Neuronal stem cell (in vitro differentiated cells): ENCODE data around the gene SRP9.

ENCODE experiments used
- DNase-seq: peaks from one replicate; pipeline ENCODE4 v3.0.0-alpha.2; 2013; ENCODE audit warnings: low spot score
- H2AFZ ChIP-seq: one replicate; pipeline ENCODE4 v1.6.1; 2013; ENCODE audit warnings: mild to moderate bottlenecking, low read length, inconsistent platforms
- H2AK5ac ChIP-seq: 2 replicates; pipeline ENCODE4 v1.6.1; 2013; ENCODE audit warnings: low read depth, mild to moderate bottlenecking, inconsistent platforms, low read length, moderate library complexity, mixed read lengths
- H2BK120ac ChIP-seq: 2 replicates; pipeline ENCODE4 v1.6.1; 2013; ENCODE audit warnings: low read depth, mild to moderate bottlenecking, inconsistent platforms, low read length, moderate library complexity, mixed read lengths
- H2BK12ac ChIP-seq: one replicate; pipeline ENCODE4 v1.6.1; 2013; ENCODE audit warnings: low read length, inconsistent platforms
- H2BK15ac ChIP-seq: 2 replicates; pipeline ENCODE4 v1.6.1; 2013; ENCODE audit warnings: mild to moderate bottlenecking, low read length, inconsistent platforms, mixed read lengths
- H2BK5ac ChIP-seq: one replicate; pipeline ENCODE4 v1.6.1; 2013; ENCODE audit warnings: inconsistent platforms, mild to moderate bottlenecking, low read length, moderate library complexity
- H3K14ac ChIP-seq: one replicate; pipeline ENCODE4 v1.6.1; 2013; ENCODE audit warnings: low read length, inconsistent platforms
- H3K18ac ChIP-seq: 2 replicates; pipeline ENCODE4 v1.6.1; 2013; ENCODE audit warnings: low read length, inconsistent platforms
- H3K23ac ChIP-seq: 2 replicates; pipeline ENCODE4 v1.6.1; 2013; ENCODE audit warnings: low read depth, mild to moderate bottlenecking, mixed read lengths, low read length, inconsistent platforms; ENCODE audit not compliant: poor library complexity
- H3K27ac ChIP-seq: replicated peaks from 3 replicates; pipeline ENCODE4 v1.5.1; 2013; ENCODE audit warnings: low read length, inconsistent platforms
- H3K27me3 ChIP-seq, 3 experiments: 2 replicates each; pipeline ENCODE4 v1.6.1; 2013; ENCODE audit warnings: low read length in 3 of 3, mild to moderate bottlenecking in 2 of 3, inconsistent platforms in 1 of 3, low read depth in 1 of 3, mixed read lengths in 1 of 3, moderate library complexity in 1 of 3; ENCODE audit not compliant: control insufficient read depth in 3 of 3, insufficient read depth in 3 of 3
- H3K36me3 ChIP-seq, 2 donors: replicated peaks in 1 of 2; 2 replicates each; pipeline ENCODE4 v1.6.1; 2013; ENCODE audit warnings: low read length in 2 of 2; ENCODE audit not compliant: control insufficient read depth in 2 of 2, insufficient read depth in 2 of 2
- H3K4ac ChIP-seq: 2 replicates; pipeline ENCODE4 v1.6.1; 2013; ENCODE audit warnings: inconsistent platforms, mild to moderate bottlenecking, low read length, moderate library complexity
- H3K4me1 ChIP-seq, 2 donors: 1 replicate in 1 of 2; 2 replicates in 1 of 2; pipeline ENCODE4 v1.6.1; 2013; ENCODE audit warnings: low read length in 2 of 2, low read depth in 1 of 2; ENCODE audit not compliant: control insufficient read depth in 2 of 2, insufficient read depth in 1 of 2
- H3K4me2 ChIP-seq: one replicate; pipeline ENCODE4 v1.6.1; 2013; ENCODE audit warnings: mild to moderate bottlenecking, low read length, inconsistent platforms; ENCODE audit not compliant: insufficient read depth, poor library complexity, severe bottlenecking
- H3K4me3 ChIP-seq, 2 donors: 2 replicates each; pipeline ENCODE4 v1.5.1; 2013; ENCODE audit warnings: low read length in 2 of 2, mild to moderate bottlenecking in 2 of 2, inconsistent platforms in 1 of 2, moderate library complexity in 1 of 2
- H3K79me1 ChIP-seq: one replicate; pipeline ENCODE4 v1.6.1; 2013; ENCODE audit warnings: low read depth, mild to moderate bottlenecking, inconsistent platforms, low read length, moderate library complexity
- H3K9ac ChIP-seq: one replicate; pipeline ENCODE4 v1.6.1; 2013; ENCODE audit warnings: mild to moderate bottlenecking, low read depth, low read length, inconsistent platforms; ENCODE audit not compliant: poor library complexity
- H3K9me3 ChIP-seq, 2 donors: replicated peaks in 1 of 2; 2 replicates each; pipeline versions ENCODE3 to v1.6.1; 2013; ENCODE audit warnings: low read length in 2 of 2, mild to moderate bottlenecking in 2 of 2, inconsistent platforms in 1 of 2, low read depth in 1 of 2, mixed read lengths in 1 of 2, moderate library complexity in 1 of 2; ENCODE audit not compliant: control insufficient read depth in 2 of 2, insufficient read depth in 1 of 2
- H4K8ac ChIP-seq: one replicate; pipeline ENCODE4 v1.6.1; 2013; ENCODE audit warnings: low read depth, mild to moderate bottlenecking, inconsistent platforms, low read length, moderate library complexity
- H4K91ac ChIP-seq: one replicate; pipeline ENCODE4 v1.6.1; 2013; ENCODE audit warnings: low read length, low read depth, mild to moderate bottlenecking, inconsistent platforms; ENCODE audit not compliant: poor library complexity
- WGBS, 2 donors: extraction: QIAGEN DNeasy Blood & Tissue Kit; methylation state at CpG; one replicate each; pipeline ENCODE4 v1.1.7; 2013; ENCODE audit warnings: missing lambda C conversion rate in 2 of 2, mixed read lengths in 1 of 2; ENCODE audit not compliant: insufficient read length in 2 of 2, insufficient replicate concordance in 1 of 2; ENCODE audit errors: extremely low coverage in 2 of 2; 5-methylcytosine and 5-hydroxymethylcytosine counted together

SRP9 gene

GRCh38 chr1:225750875-225751824 lies 26.5 kb upstream of the SRP9 start:
- peak overlapping the region; percentile 63 for H2AK5ac ChIP-seq
- no peak for DNase-seq
- peaks cover 0 to 12% (median 0%) of the 10 kb centered on the region in 3 experiments for H3K27me3 ChIP-seq
- no peak overlapping the region for H2BK120ac ChIP-seq
- no peak overlapping the region for H3K4me2 ChIP-seq
- no CpG with 5 or more reads among the region's 11 CpGs for WGBS, 2 donors
- no peak overlapping the region for H3K4ac ChIP-seq
- no peak overlapping the region for H3K14ac ChIP-seq
- no peaks in the 10 kb centered on the region for H3K36me3 ChIP-seq
- no peak overlapping the region for H2BK12ac ChIP-seq
- no peaks in the 10 kb centered on the region for H3K79me1 ChIP-seq
- H3K9me3 ChIP-seq, result no peaks in the 10 kb centered on the region
- H4K8ac ChIP-seq, result no peak overlapping the region
- peaks cover 12 to 13% of the 10 kb centered on the region in 2 donors for H3K4me1 ChIP-seq
- H2AFZ ChIP-seq, result no peak overlapping the region
- no peak overlapping the region for H4K91ac ChIP-seq
- no peak overlapping the region for H3K9ac ChIP-seq
- H2BK15ac ChIP-seq, result peak overlapping the region; percentile 12
- H3K27ac ChIP-seq, result no peak overlapping the region
- H2BK5ac ChIP-seq, result peak overlapping the region; percentile 61
- no peak overlapping the region for H3K4me3 ChIP-seq
- no peak overlapping the region for H3K23ac ChIP-seq
- peak overlapping the region; percentile 7 for H3K18ac ChIP-seq

DNA sequence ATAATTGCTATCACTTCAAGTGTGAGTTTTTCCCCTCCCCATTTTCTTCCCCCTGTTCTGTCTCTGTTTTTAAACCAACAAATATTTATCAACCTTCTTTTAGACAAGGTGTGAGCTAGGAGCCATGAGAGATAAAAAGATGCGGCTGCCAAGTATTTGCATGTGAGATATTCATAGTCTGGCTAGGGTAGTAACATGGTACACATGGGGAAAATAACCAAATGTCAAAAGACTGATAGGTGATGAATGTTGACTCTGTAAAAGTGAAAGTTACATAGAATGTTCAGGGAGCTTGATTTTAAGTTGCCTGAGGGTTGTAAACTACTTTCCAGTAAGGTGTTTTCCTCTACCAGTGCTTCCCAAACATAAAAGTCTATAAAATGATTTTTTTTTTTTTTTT lies 25.4 kb upstream of the SRP9 start:
- peaks cover 0 to 12% (median 0%) of the 10 kb centered on the region in 3 experiments for H3K27me3 ChIP-seq
- no peak overlapping the region for H3K4me2 ChIP-seq
- no peak overlapping the region for H2AFZ ChIP-seq
- no peak overlapping the region for H3K4ac ChIP-seq
- H4K91ac ChIP-seq, result no peak overlapping the region
- H3K27ac ChIP-seq, result no peak overlapping the region
- H3K23ac ChIP-seq, result no peak overlapping the region
- no peak overlapping the region for H2BK12ac ChIP-seq
- no peak overlapping the region for H3K14ac ChIP-seq
- no peak overlapping the region for H2BK15ac ChIP-seq
- H2BK5ac ChIP-seq, result no peak overlapping the region
- no peak overlapping the region for H4K8ac ChIP-seq
- H3K18ac ChIP-seq, result no peak overlapping the region
- no peak overlapping the region for H2BK120ac ChIP-seq
- H3K9me3 ChIP-seq, result no peaks in the 10 kb centered on the region
- no peak overlapping the region for H3K4me3 ChIP-seq
- no peak overlapping the region for H2AK5ac ChIP-seq
- no peaks in the 10 kb centered on the region for H3K79me1 ChIP-seq
- H3K4me1 ChIP-seq, result peaks cover 8 to 9% of the 10 kb centered on the region in 2 donors
- H3K9ac ChIP-seq, result no peak overlapping the region
- WGBS, 2 donors, result no CpG with 5 or more reads among the region's 1 CpG
- DNase-seq, result no peak
- no peaks in the 10 kb centered on the region for H3K36me3 ChIP-seq

GRCh38 chr1:225754940-225755641 lies 22.5 kb upstream of the SRP9 start:
- Histone ChIP-seq H3K4me2 (no peak overlapping the region), H3K4me1 (peaks cover 7 to 9% of the 10 kb centered on the region in 2 donors), H2BK15ac (no peak overlapping the region), H2AK5ac (no peak overlapping the region), H3K9me3 (no peaks in the 10 kb centered on the region), H3K9ac (no peak overlapping the region), H2BK120ac (no peak overlapping the region), H3K27ac (no peak overlapping the region), H2BK12ac (no peak overlapping the region), H4K8ac (no peak overlapping the region), H3K79me1 (no peaks in the 10 kb centered on the region), H3K23ac (no peak overlapping the region), H3K4me3 (no peak overlapping the region), H2AFZ (peak overlapping the region; percentile 49), H3K18ac (no peak overlapping the region), H3K14ac (no peak overlapping the region), H3K36me3 (no peaks in the 10 kb centered on the region), H3K27me3 (peaks cover 0 to 12% (median 0%) of the 10 kb centered on the region in 3 experiments), H3K4ac (no peak overlapping the region), H2BK5ac (no peak overlapping the region), H4K91ac (no peak overlapping the region)
- no CpG with 5 or more reads among the region's 10 CpGs for WGBS, 2 donors
- DNase-seq, result no peak
